Stimulated activated CD4-positive, alpha-beta T cell treated with anti-CD3 and anti-CD28 coated beads, TNF-alpha, amount 100 ng/mL, for 24 hours (primary cell): ENCODE results near the gene PDE7B.

Source experiments
- DNase-seq, 3 experiments: peaks; one replicate each; pipeline ENCODE4 v3.0.0-alpha.2; 2020; ENCODE audit warnings: low read depth in 3 of 3

PDE7B gene

GRCh38 chr6:135935941-135936601, 84.6 kb downstream of the PDE7B start:
- DNase-seq = no peak

DNA sequence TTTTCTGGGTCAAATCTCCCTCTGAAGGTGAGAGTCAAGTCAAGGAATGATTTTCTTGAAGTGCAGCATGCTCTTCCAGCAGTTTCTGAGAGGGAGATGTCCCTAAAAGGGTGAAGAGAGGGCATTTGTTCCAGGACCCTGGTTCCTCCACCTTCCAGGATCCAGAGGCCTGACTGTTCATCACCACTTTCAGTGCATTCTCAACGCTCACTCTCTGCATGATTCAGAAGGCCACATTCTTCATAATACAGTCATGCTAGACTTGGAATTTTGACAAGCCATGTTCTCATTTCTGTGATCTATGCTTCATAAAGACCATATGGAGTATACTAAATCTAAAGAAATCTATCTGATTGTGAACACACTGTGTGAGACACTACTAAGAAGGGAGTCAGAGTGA, 85.1 kb downstream of the PDE7B start:
- no peak for DNase-seq

GRCh38 chr6:135937106-135937505, 85.6 kb downstream of the PDE7B start:
- no peak for DNase-seq

DNA sequence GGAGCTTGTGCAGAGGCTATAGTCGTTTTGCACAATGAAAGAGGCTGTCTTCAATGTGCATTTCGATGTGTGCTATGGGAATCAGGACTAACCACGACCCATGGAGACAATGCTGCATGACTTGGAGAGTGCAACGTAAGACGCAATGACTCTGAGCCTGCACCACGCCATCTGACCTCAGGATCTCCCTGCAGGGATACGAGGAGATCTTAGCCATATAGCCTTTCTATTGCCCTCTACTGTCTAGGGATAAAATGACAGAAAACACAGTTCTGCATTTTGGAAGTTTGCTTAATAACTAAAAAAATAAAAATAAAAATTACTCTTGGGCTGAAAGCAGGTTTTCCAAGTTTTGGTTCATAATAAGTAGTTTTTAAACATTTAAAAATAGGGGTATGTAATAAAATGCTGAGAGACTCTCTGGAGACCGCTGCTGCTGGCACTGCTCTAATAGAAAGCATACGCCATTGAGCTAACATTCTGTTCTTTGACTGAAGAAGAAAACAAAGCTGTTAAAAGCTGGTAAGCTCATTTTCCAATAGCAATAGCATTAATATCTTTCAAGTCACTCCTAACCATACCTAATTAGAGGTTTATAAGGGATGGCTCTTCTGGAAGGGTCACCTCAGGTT, 87.2 kb downstream of the PDE7B start:
- DNase-seq = no peak

DNA sequence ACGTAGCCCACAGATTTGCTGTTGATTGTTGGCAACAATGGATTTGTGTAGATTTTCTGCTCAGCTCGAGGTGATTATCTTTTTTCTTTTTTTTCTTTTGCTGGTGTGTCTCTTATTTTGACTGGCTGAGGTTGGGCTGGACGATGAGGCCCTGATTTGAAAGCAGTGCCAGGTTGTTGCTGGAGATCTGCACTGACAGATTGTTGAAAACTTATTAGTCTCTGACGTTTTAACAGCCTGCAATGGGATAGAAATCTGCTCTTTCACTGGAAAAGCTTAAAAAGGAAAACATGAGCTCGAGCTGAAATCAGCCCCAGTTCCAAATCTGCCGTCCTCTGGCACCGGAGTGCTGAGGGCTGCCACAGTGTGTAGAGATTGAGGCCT, 87.7 kb downstream of the PDE7B start:
- no peak for DNase-seq

DNA sequence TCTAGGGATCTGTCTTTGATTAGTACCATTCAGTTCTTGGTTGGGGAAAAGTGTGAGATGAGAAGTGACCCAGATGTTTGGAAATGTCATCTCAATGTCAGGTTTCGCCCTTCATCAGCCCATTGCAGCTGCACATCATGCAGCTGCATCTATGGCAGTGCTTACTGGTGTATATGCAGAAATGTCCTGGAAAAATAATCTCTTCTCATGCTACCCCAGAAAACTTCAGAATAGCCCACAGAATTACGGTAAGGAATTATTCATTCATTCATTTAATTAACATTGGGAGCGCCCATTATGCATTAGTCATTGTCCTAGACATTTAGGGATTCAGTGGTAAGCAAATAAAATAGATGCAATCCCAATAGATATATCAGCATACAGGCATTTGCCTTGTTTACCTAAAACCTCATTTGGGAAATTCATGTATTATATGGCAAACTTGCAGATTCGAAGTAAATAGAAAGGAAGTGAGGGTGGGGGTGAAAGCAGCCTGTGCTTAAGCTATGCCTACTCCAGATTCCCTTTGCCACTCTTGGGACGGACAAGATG, 89.2 kb downstream of the PDE7B start:
- DNase-seq = no peak

DNA sequence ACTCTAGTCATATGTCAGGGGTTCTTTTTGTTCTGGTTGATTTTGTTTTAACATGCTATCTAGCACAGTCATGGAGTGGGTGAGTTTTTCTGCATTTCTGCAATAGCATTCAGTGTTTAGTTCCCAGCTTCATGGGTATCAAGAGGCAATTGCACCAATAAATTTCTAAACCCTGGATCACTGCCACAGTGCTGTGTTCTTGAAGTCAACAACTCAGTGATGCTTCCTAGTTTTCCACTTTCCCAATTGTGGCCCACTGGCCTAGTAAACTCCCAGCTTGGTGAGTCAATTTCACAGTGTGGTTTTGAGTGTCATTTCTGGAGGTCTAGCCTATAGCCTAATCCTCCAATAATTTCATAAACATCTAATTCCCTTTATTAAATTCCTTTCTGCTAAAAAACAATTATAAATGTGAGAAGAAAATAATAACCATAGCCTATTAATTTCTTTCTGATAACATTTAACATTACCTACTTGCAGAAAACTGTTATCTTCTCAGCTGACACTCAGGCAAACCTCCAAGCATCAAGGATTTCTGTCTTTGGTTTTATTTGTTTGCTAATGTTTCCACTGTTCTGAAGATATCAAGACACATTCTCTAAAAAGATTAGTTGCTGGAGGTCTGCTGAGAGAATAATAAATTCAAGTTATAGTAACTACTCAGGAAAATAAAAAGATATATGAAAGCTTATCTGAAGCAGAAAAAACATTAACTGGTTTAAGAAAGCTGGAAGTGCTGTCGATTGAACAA, 89.9 kb downstream of the PDE7B start:
- no peak for DNase-seq

DNA sequence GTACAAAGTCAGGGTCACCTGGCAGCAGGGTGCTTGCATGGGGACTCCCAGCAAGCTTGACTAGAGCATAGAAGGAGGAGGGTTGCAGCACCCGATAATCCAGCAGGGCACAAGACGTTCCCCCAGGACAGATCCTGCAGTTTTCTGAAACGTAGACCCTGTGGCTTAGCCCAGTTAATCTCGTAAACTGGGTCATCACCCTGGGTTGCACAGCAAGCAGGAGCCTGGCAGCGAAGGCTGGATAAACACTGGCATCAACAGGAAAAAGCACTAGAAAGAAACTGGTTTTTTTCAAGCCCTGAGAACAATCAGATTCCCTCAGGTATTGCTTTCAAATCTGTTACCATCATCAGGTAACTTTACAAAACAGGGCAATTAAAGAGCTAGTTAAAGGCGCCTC, 92.6 kb downstream of the PDE7B start:
- no peak for DNase-seq

- no peak for DNase-seq
Observed at GRCh38 chr6:135946674-135947073, 95.2 kb downstream of the PDE7B start.

DNA sequence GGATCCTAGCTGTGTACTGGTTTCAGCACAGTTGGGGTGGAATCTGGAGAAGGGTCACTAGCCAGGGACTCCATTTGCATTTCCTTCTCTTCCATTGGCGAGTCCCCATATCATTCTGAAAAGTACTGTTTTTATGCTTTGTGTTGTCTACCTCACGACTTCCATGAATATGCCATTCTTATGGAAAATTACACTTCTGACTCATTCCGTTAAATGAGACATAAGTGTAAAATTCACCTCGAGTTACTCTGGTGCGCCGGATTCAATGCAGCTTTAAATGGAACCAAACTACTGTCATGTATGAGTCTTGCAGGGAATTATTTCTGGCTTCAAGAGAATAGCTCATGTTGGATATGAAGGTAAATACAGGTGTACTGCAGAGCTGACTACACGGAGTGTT, 99.2 kb downstream of the PDE7B start:
- DNase-seq = no peak

DNA sequence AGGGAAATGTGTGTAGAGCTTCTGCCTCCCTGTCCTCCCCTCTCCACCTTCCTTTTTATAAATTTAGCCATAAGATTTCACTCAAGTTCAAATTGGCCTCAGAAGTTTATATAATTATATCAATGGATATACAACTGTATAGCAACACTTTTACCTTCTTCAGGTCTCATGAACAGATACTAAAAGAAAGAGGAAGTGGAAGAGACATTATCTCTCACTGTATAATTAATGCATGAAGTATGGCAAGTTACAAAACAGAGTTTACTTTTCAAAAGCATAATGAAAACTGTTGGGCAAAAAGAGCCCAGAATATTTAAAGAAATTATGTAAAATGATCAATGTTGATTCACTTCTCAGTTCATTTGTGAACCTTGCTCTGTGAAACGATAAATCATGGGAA, 99.7 kb downstream of the PDE7B start:
- no peak for DNase-seq

GRCh38 chr6:135953818-135954217, 102.3 kb downstream of the PDE7B start:
- no peak for DNase-seq

DNA sequence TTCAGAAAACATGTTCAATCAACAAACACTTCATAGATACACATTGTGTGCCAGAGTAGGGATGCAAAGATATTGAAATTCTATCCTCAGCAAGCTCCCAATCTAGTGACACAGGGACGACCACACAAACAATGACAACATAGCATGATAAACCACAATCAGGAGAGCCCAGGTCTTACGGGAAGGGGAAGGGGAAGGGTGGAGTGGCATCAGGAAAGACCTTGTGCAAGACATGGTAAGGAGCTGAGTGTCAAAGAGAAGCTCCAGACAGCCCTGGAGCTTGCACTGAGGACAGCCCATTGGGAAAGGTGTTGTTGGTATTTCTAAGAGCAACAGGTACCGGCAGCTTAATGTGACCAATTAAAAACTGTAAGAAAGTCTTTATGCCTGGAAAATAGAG, 103.6 kb downstream of the PDE7B start:
- DNase-seq = no peak

- no peak for DNase-seq
Observed at GRCh38 chr6:135962731-135963130, 111.2 kb downstream of the PDE7B start.

GRCh38 chr6:135970750-135971149, 119.2 kb downstream of the PDE7B start:
- no peak for DNase-seq

GRCh38 chr6:135971351-135971750, 119.8 kb downstream of the PDE7B start:
- DNase-seq = no peak

DNA sequence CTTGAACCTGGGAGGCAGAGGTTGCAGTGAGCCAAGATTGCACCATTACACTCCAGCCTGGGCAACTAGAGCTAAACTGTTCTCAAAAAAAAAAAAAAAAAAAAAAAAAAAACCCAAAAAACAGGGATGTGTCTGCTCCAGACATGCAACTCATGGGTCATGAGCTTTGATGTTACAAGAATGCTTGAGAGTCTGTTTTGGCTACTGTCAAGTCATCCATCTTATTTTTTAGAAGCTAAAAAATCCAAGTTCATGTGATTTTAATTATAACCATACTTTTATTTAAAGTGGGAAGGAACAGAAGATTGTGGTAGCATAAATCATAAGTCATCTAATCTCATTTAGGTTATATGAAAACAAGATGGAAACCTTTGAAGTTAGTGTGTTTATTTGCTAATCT, 120.6 kb downstream of the PDE7B start:
- no peak for DNase-seq

GRCh38 chr6:135972586-135972985, 121.1 kb downstream of the PDE7B start:
- DNase-seq = no peak

GRCh38 chr6:135974426-135974825, 122.9 kb downstream of the PDE7B start:
- no peak for DNase-seq

DNA sequence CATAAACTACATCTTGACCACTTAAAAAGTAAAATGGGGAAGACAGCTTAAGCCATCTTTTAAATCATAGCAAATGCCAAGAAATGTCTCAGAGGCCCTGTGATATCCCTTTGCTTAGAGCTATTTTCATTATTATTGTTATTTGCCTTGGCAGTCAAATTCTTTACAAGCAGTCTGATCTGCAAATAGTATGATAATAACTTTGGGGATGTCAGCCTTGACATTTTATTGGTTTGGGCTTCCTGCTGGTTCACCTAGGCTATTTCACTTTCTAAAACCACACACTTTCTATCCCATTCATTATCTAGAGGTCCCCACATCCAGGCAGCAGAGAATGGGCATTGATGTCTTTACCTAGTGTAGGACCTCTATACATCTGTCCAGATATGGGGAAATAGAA, 125.1 kb downstream of the PDE7B start:
- no peak for DNase-seq

- DNase-seq = no peak
Observed at GRCh38 chr6:135983093-135983492, 131.6 kb downstream of the PDE7B start.

DNA sequence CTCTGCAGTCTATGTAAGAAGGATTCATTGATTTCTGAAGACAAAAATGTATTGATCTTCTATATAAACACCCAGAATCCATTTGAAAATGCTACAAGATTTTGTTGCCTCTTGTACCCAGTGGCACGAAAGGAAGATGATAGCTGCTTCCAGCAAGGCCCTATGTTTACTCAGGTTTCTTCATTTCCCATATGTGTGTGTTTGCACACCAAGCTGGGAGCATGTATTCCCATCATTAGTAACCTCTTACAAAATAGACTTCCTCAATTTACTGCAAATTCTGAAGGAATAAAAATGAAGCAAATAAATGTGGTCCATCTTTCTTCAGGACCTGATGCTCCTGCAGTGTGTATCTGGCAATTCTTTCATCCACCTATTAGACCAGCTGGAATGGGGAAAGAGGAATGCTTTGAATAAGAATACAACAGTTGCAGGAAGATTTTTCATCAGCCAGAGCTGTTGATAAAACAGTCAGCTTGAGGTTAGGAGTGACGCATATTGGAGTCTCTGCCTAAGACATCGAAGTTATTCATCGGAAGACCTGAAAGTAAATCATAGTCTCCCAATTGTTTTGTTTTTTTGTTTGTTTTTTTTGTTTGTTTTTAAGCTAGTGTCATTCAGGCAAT, 132.3 kb downstream of the PDE7B start:
- no peak for DNase-seq
